ENCODE data around the gene RNF151. TPM values are rescaled to one million over a fixed set of nuclear protein-coding genes. Genes with fewer than 3 reads are reported as not detected.

RNF151 gene
- total RNA-seq, 1 experiment from 2014 or later = 0.28 TPM

GRCh38 chr16:2001456-2002355 is 35.0 kb downstream of the RNF151 start:
- H3K27ac Mint-ChIP-seq = 0 out of 7 replicates have a peak overlapping the region, but pooled peaks of 1 of the 3 experiments have one; percentile 44
- Histone ChIP-seq H4K20me1 (ENCODE audit: control insufficient read depth, insufficient read depth, insufficient read length) (no peaks in the 10 kb centered on the region), H3K4me1 (ENCODE audit: insufficient read depth, low read length) (no peaks in the 10 kb centered on the region), H3K4ac (ENCODE audit: low read depth, low read length) (no peak overlapping the region), H4K5ac (ENCODE audit: insufficient read length, low read depth, low read length) (no peak overlapping the region), H2AK5ac (ENCODE audit: insufficient read length, low read length) (no peak overlapping the region), H3K27me3 (ENCODE audit: insufficient read depth, low read length) (no peaks in the 10 kb centered on the region), H3K79me1 (ENCODE audit: insufficient read depth, low read depth, low read length, poor library complexity, severe bottlenecking) (peaks cover 9% of the 10 kb centered on the region), H3K23me2 (ENCODE audit: insufficient read length, low read depth, low read length, poor library complexity, severe bottlenecking) (no peaks in the 10 kb centered on the region), H3K27ac (ENCODE audit: insufficient read length, low read depth, low read length) (no peak overlapping the region), H4K8ac (replicated peaks; ENCODE audit: insufficient read length, low read depth, low read length) (no peak overlapping the region), H2BK15ac (ENCODE audit: low read depth, low read length) (no peak overlapping the region), H3K4me2 (ENCODE audit: insufficient read depth, insufficient read length, low read length) (no peak overlapping the region), H3K79me2 (ENCODE audit: insufficient read depth, low read length) (peaks cover 5% of the 10 kb centered on the region; the same call in 1 of the 2 replicates), H2BK5ac (ENCODE audit: insufficient read length, low read length) (no peak overlapping the region), H2BK20ac (ENCODE audit: low read depth, low read length, poor library complexity, severe bottlenecking) (no peak overlapping the region), H2BK120ac (ENCODE audit: low read depth, low read length, poor library complexity, severe bottlenecking) (no peak overlapping the region), H3K9me3 (ENCODE audit: control insufficient read depth, low read depth, low read length) (no peaks in the 10 kb centered on the region), H3K23ac (ENCODE audit: insufficient read length, low read depth, low read length) (no peak overlapping the region), H2AFZ (ENCODE audit: low read length) (no peak overlapping the region), H4K91ac (ENCODE audit: insufficient read length, low read depth, low read length) (no peak overlapping the region), H3K14ac (ENCODE audit: insufficient read depth, low read length) (no peak overlapping the region), H3K56ac (ENCODE audit: insufficient read length, low read depth, low read length) (no peak overlapping the region), H3K9ac (ENCODE audit: extremely low read depth, insufficient read length, low read length) (no peak overlapping the region), H2BK12ac (ENCODE audit: insufficient read length, low read depth, low read length) (no peak overlapping the region), H3K18ac (ENCODE audit: insufficient read length, low read depth, low read length) (no peak overlapping the region), H3T11ph (ENCODE audit: low read length) (no peak overlapping the region)
- no peak for TF ChIP-seq CTCF (conservative IDR thresholded peaks at IDR 0.05)
- H3K36me3 Mint-ChIP-seq (ENCODE audit: insufficient read depth in 1 of 3, low read depth in 3 of 3) = peaks cover 18 to 49% (median 48%) of the 10 kb centered on the region in 3 experiments
- no peak overlapping the region for H3K4me3 Mint-ChIP-seq
- H3K4me1 Mint-ChIP-seq = peaks cover 7 to 15% of the 10 kb centered on the region in 2 experiments
- no CpG with 5 or more reads among the region's 53 CpGs for WGBS (ENCODE audit: extremely low coverage, insufficient read length, low lambda C conversion rate)
- no peak for DNase-seq
- H3K27me3 Mint-ChIP-seq (ENCODE audit: low read depth) = no peaks in the 10 kb centered on the region
- H3K9me3 Mint-ChIP-seq = no peaks in the 10 kb centered on the region

Measured in H9 (cell line).